GM23338 (cell line): ENCODE data around the gene MYL4. TPM values are rescaled to one million over a fixed set of nuclear protein-coding genes. Genes with fewer than 3 reads are reported as not detected.

ENCODE experiments used
- ATAC-seq: fragments of 200-7000 bp; cut with Tn5 transposase; 3 replicates; pipeline ENCODE4 v1.9.1; 2020
- DNase-seq: peaks from one replicate; pipeline ENCODE4 v3.0.0-alpha.2; 2015; ENCODE audit warnings: low spot score
- H2AFZ ChIP-seq: fragments of 200-600 bp; sonication (generic); 2 replicates; pipeline ENCODE4 v1.8.0; 2016; ENCODE audit warnings: antibody characterized with exemption, mild to moderate bottlenecking, moderate library complexity
- H3F3A ChIP-seq: fragments of 200-600 bp; sonication (generic); replicated peaks from 2 replicates; pipeline ENCODE4 v1.8.0; 2017; ENCODE audit warnings: antibody characterized with exemption, mixed run types, low read depth
- H3K27ac ChIP-seq: fragments of 200-600 bp; sonication (generic); 2 replicates; pipeline ENCODE4 v1.6.1; 2016; ENCODE audit warnings: low read depth
- H3K27me3 ChIP-seq: fragments of 200-600 bp; sonication (generic); 2 replicates; pipeline ENCODE4 v1.8.0; 2016; ENCODE audit warnings: mild to moderate bottlenecking, mixed run types, moderate library complexity; ENCODE audit not compliant: insufficient read depth
- H3K36me3 ChIP-seq: fragments of 200-600 bp; sonication (generic); 2 replicates; pipeline ENCODE4 v1.8.0; 2016; ENCODE audit warnings: mild to moderate bottlenecking; ENCODE audit not compliant: insufficient read depth
- H3K4me1 ChIP-seq: fragments of 200-600 bp; sonication (generic); 2 replicates; pipeline ENCODE4 v1.8.0; 2016; ENCODE audit warnings: mild to moderate bottlenecking, moderate library complexity; ENCODE audit not compliant: insufficient read depth
- H3K4me2 ChIP-seq: fragments of 200-600 bp; sonication (generic); 2 replicates; pipeline ENCODE4 v1.7.1; 2017; ENCODE audit warnings: mixed run types
- H3K4me3 ChIP-seq: fragments of 200-600 bp; sonication (generic); 2 replicates; pipeline ENCODE4 v1.6.1; 2016; ENCODE audit warnings: mixed run types
- H3K79me2 ChIP-seq: fragments of 200-600 bp; sonication (generic); replicated peaks from 2 replicates; pipeline ENCODE4 v1.8.0; 2017; ENCODE audit warnings: mild to moderate bottlenecking; ENCODE audit not compliant: insufficient read depth
- H3K9me2 ChIP-seq: fragments of 200-600 bp; sonication (generic); 2 replicates; pipeline ENCODE4 v1.8.0; 2017; ENCODE audit not compliant: insufficient read depth
- H4K20me1 ChIP-seq: fragments of 200-600 bp; sonication (generic); replicated peaks from 2 replicates; pipeline ENCODE4 v1.8.0; 2017; ENCODE audit warnings: mild to moderate bottlenecking; ENCODE audit not compliant: insufficient read depth
- H3K27ac Mint-ChIP-seq: 2 replicates; pipeline ENCODE4 v1.8.0; 2020; ENCODE audit warnings: inconsistent platforms, mild to moderate bottlenecking, moderate library complexity, mixed read lengths
- H3K27me3 Mint-ChIP-seq: 3 replicates; pipeline ENCODE4 v1.8.0; 2022; ENCODE audit warnings: low read depth, mild to moderate bottlenecking, moderate library complexity, mixed read lengths, inconsistent platforms; ENCODE audit not compliant: insufficient read depth, poor library complexity
- H3K36me3 Mint-ChIP-seq: 3 replicates; pipeline ENCODE4 v1.8.0; 2021; ENCODE audit warnings: low read depth, mild to moderate bottlenecking, inconsistent platforms, moderate library complexity, mixed read lengths
- H3K4me1 Mint-ChIP-seq: 3 replicates; pipeline ENCODE4 v1.8.0; 2020; ENCODE audit warnings: mild to moderate bottlenecking, inconsistent platforms, mixed read lengths
- H3K4me3 Mint-ChIP-seq: 3 replicates; pipeline ENCODE4 v1.8.0; 2021; ENCODE audit warnings: moderate library complexity, mild to moderate bottlenecking, inconsistent platforms, mixed read lengths
- H3K9me3 Mint-ChIP-seq: 3 replicates; pipeline ENCODE4 v1.8.0; 2020; ENCODE audit warnings: moderate library complexity, mild to moderate bottlenecking, inconsistent platforms, mixed read lengths
- CREB1 ChIP-seq: fragments of 250-450 bp; sonication (Bioruptor Pico); IDR thresholded peaks from 2 replicates; pipeline ENCODE4 v1.5.0; 2020; ENCODE audit warnings: low read depth, mild to moderate bottlenecking, moderate library complexity
- ETS1 ChIP-seq: IDR thresholded peaks from 2 replicates; pipeline ENCODE4 v1.6.1; 2016; ENCODE audit warnings: antibody characterized with exemption
- EZH2 ChIP-seq: fragments of 200-600 bp; sonication (generic); IDR thresholded peaks from one replicate; pipeline ENCODE4 v1.8.0; 2017; ENCODE audit warnings: antibody characterized with exemption, mild to moderate bottlenecking, low read depth; ENCODE audit not compliant: unreplicated experiment
- EZH2phosphoT487 ChIP-seq: fragments of 200-600 bp; sonication (generic); IDR thresholded peaks from one replicate; pipeline ENCODE4 v1.8.1; 2018; ENCODE audit warnings: antibody characterized with exemption; ENCODE audit not compliant: unreplicated experiment
- JUNB ChIP-seq: IDR thresholded peaks from one replicate; pipeline ENCODE4 v1.6.1; 2016; ENCODE audit warnings: antibody characterized with exemption; ENCODE audit not compliant: unreplicated experiment
- NANOG ChIP-seq: IDR thresholded peaks from 2 replicates; pipeline ENCODE4 v1.6.1; 2016; ENCODE audit warnings: antibody characterized with exemption, borderline replicate concordance
- POLR2AphosphoS5 ChIP-seq: IDR thresholded peaks from 2 replicates; pipeline ENCODE4 v1.6.1; 2016; ENCODE audit warnings: antibody characterized with exemption, low read depth
- REST ChIP-seq: IDR thresholded peaks from one replicate; pipeline ENCODE4 v1.6.1; 2018; ENCODE audit warnings: antibody characterized with exemption; ENCODE audit not compliant: unreplicated experiment
- STAT1 ChIP-seq: IDR thresholded peaks from one replicate; pipeline ENCODE4 v1.6.1; 2016; ENCODE audit warnings: antibody characterized with exemption; ENCODE audit not compliant: unreplicated experiment
- ZNF114 ChIP-seq: fragments of 250-450 bp; sonication (Bioruptor Pico); IDR thresholded peaks from 2 replicates; pipeline ENCODE4 v1.5.0; 2020; ENCODE audit warnings: mild to moderate bottlenecking, moderate library complexity
- ZNF331 ChIP-seq: fragments of 250-450 bp; sonication (Bioruptor Pico); IDR thresholded peaks from 2 replicates; pipeline ENCODE4 v1.5.0; 2020; ENCODE audit warnings: low read depth, mild to moderate bottlenecking, moderate library complexity
- polyA plus RNA-seq: library from polyadenylated mRNA; unstranded; fragments of >200 nt; fragmentation: Nextera tagmentation; extraction: Ambion mirVana; gene quantifications from 2 replicates; pipeline ENCODE4 v1.2.1, GENCODE V29; 2016
- total RNA-seq: library from RNA; depleted of rRNA; stranded (reverse); fragments of >200 nt; shearing (Covaris generic); gene quantifications from 2 replicates; pipeline ENCODE4 v1.2.3, GENCODE V29; 2014
- TF ChIP-seq, protein P1 (sequence below): fragments of 250-450 bp; sonication (Bioruptor Pico); IDR thresholded peaks from 2 replicates; pipeline ENCODE4 v1.5.0; 2020; ENCODE audit warnings: mild to moderate bottlenecking, moderate library complexity
- TF ChIP-seq, protein P2 (sequence below), 2 experiments: fragments of 200-600 bp in 1 of 2; sonication (generic) in 1 of 2; conservative IDR thresholded peaks; 2 replicates each; pipeline versions ENCODE4 v1.5.1 to v1.6.1; 2016 to 2017; ENCODE audit warnings: antibody characterized with exemption in 2 of 2, low read depth in 2 of 2, mild to moderate bottlenecking in 2 of 2, moderate library complexity in 1 of 2

Gene MYL4
- total and polyA plus RNA-seq, 2 experiments from 2014 or later = 0.44 TPM; not detected in 1

GRCh38 chr17:47189732-47190237, 19.4 kb upstream of the MYL4 start:
- peak overlapping the region; percentile 99 for H3K4me3 Mint-ChIP-seq
- Histone ChIP-seq H3K27ac (no peak overlapping the region), H3F3A (no peaks in the 10 kb centered on the region), H3K4me1 (peaks cover 10% of the 10 kb centered on the region), H3K4me2 (peak overlapping the region; percentile 72), H3K36me3 (no peaks in the 10 kb centered on the region), H3K4me3 (peak overlapping the region; percentile 95), H3K27me3 (no peaks in the 10 kb centered on the region), H3K79me2 (peaks cover 39% of the 10 kb centered on the region), H3K9me2 (no peaks in the 10 kb centered on the region), H4K20me1 (peaks cover 20% of the 10 kb centered on the region; the same call in 1 of the 2 replicates), H2AFZ (peak overlapping the region; percentile 77)
- ATAC-seq (peak; percentile 2; the same call in 1 of the 3 replicates), DNase-seq (no peak)
- H3K4me1 Mint-ChIP-seq = peaks cover 11% of the 10 kb centered on the region; the same call in 2 of the 3 replicates
- H3K9me3 Mint-ChIP-seq = no peaks in the 10 kb centered on the region; the same call in 2 of the 3 replicates
- H3K27me3 Mint-ChIP-seq = peaks cover 3% of the 10 kb centered on the region
- TF ChIP-seq EZH2 (no peak), NANOG (no peak), JUNB (no peak), REST (no peak), EZH2phosphoT487 (no peak), POLR2AphosphoS5 (no peak), ZNF331 (CRISPR knock-in tag) (no peak), STAT1 (no peak), ETS1 (no peak), CREB1 (CRISPR knock-in tag) (no peak), ZNF114 (no peak)
- TF ChIP-seq, protein P1, sequence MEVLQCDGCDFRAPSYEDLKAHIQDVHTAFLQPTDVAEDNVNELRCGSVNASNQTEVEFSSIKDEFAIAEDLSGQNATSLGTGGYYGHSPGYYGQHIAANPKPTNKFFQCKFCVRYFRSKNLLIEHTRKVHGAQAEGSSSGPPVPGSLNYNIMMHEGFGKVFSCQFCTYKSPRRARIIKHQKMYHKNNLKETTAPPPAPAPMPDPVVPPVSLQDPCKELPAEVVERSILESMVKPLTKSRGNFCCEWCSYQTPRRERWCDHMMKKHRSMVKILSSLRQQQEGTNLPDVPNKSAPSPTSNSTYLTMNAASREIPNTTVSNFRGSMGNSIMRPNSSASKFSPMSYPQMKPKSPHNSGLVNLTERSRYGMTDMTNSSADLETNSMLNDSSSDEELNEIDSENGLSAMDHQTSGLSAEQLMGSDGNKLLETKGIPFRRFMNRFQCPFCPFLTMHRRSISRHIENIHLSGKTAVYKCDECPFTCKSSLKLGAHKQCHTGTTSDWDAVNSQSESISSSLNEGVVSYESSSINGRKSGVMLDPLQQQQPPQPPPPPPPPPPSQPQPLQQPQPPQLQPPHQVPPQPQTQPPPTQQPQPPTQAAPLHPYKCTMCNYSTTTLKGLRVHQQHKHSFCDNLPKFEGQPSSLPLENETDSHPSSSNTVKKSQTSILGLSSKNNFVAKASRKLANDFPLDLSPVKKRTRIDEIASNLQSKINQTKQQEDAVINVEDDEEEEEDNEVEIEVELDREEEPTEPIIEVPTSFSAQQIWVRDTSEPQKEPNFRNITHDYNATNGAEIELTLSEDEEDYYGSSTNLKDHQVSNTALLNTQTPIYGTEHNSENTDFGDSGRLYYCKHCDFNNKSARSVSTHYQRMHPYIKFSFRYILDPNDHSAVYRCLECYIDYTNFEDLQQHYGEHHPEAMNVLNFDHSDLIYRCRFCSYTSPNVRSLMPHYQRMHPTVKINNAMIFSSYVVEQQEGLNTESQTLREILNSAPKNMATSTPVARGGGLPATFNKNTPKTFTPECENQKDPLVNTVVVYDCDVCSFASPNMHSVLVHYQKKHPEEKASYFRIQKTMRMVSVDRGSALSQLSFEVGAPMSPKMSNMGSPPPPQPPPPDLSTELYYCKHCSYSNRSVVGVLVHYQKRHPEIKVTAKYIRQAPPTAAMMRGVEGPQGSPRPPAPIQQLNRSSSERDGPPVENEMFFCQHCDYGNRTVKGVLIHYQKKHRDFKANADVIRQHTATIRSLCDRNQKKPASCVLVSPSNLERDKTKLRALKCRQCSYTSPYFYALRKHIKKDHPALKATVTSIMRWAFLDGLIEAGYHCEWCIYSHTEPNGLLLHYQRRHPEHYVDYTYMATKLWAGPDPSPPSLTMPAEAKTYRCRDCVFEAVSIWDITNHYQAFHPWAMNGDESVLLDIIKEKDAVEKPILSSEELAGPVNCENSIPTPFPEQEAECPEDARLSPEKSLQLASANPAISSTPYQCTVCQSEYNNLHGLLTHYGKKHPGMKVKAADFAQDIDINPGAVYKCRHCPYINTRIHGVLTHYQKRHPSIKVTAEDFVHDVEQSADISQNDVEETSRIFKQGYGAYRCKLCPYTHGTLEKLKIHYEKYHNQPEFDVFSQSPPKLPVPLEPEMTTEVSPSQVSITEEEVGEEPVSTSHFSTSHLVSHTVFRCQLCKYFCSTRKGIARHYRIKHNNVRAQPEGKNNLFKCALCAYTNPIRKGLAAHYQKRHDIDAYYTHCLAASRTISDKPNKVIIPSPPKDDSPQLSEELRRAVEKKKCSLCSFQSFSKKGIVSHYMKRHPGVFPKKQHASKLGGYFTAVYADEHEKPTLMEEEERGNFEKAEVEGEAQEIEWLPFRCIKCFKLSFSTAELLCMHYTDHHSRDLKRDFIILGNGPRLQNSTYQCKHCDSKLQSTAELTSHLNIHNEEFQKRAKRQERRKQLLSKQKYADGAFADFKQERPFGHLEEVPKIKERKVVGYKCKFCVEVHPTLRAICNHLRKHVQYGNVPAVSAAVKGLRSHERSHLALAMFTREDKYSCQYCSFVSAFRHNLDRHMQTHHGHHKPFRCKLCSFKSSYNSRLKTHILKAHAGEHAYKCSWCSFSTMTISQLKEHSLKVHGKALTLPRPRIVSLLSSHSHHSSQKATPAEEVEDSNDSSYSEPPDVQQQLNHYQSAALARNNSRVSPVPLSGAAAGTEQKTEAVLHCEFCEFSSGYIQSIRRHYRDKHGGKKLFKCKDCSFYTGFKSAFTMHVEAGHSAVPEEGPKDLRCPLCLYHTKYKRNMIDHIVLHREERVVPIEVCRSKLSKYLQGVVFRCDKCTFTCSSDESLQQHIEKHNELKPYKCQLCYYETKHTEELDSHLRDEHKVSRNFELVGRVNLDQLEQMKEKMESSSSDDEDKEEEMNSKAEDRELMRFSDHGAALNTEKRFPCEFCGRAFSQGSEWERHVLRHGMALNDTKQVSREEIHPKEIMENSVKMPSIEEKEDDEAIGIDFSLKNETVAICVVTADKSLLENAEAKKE (CRISPR knock-in tag) = no peak
- TF ChIP-seq, protein P2, sequence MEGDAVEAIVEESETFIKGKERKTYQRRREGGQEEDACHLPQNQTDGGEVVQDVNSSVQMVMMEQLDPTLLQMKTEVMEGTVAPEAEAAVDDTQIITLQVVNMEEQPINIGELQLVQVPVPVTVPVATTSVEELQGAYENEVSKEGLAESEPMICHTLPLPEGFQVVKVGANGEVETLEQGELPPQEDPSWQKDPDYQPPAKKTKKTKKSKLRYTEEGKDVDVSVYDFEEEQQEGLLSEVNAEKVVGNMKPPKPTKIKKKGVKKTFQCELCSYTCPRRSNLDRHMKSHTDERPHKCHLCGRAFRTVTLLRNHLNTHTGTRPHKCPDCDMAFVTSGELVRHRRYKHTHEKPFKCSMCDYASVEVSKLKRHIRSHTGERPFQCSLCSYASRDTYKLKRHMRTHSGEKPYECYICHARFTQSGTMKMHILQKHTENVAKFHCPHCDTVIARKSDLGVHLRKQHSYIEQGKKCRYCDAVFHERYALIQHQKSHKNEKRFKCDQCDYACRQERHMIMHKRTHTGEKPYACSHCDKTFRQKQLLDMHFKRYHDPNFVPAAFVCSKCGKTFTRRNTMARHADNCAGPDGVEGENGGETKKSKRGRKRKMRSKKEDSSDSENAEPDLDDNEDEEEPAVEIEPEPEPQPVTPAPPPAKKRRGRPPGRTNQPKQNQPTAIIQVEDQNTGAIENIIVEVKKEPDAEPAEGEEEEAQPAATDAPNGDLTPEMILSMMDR (conservative IDR thresholded peaks at IDR 0.05; ENCODE audit: low read depth in 2 of 2) = no peak
- H3K27ac Mint-ChIP-seq = peak overlapping the region; percentile 84
- H3K36me3 Mint-ChIP-seq = no peaks in the 10 kb centered on the region
